GM19238 (cell line): ENCODE results near the gene AXL.
"Not testable (repeated sequence)": the region's sequence is repeated elsewhere in the genome, so short reads cannot be mapped to it uniquely, and the experiment has no call there.

ENCODE experiments used
- DNase-seq: peaks from one replicate; pipeline ENCODE4 v3.0.0; 2011; ENCODE audit warnings: low spot score; ENCODE audit not compliant: insufficient read length

Gene AXL

DNA sequence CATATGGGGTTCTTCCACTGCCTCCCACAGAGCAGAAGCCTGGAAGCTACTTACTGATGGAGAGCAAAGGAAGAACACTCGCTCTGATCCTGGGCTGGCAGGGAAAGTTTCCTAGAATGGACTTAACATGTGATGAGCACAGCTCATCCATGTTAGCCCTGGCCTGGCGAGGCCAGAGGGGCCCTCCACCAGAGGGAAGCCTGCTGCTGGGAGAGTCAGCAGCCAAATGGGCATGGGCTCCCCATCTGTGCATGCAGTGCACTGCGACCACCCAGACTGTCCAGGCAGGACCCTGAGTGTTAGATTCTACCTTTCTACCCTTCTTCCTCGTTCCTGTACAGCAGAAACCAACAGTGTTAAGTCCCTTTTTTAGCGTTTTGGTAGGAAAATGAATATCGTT lies 54.1 kb downstream of the AXL start:
- DNase-seq: no peak

DNA sequence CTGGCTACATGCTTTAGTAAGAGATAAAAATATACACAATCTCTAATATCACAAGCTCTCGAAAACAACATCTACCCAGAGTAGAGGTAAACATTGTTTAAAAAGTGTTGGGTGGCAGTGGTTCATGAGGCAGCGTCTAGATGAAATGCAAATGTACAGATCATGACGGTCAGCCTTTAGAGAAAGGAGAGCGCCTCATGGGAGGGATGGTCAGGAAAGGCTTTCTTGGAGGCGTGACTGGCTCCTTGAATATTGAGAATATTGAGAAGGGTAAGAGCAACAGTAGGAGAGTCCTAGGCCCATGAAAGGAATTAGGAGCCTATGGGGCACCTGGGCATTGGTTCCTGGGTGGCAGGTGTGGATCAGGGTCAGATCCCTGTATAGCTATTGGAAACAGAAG lies 55.8 kb downstream of the AXL start:
- DNase-seq: no peak

DNA sequence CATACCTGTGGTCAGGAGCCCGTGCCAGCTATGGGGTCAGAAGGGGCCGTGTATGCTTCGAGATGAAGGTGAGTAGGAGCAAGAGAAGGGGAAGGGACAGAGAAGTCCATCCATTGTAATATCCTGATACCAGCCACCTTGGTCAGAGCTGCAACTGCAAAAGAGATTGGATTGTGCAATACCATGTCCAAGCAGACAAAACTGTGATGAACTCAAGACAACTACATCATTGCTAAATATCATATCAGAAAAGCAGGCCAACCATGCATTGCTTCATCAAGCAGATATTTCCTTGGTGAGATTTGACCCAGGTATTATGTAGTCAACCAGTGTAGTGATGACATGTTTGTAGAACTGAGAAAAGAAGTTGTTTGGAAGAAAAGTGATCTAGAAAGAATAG lies 57.2 kb downstream of the AXL start:
- DNase-seq: no peak

DNA sequence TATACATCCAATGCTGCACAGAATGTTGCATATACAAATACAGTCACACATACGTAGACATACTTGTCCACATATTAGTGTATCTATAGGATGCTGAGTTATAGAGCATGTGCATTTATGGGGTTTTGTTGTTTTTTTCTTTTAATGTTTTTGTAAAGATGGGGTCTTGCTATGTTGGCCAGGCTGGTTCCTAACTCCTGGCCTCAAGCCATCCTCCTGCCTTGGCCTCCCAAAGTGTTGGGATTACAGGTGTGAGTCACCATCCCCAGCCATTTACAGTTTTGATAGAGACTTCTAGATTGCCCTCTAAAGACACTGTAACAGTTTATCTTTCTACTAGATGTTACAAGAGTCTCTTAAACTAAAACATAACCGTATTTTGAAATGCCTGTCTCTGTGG lies 59.5 kb downstream of the AXL start:
- no peak for DNase-seq

DNA sequence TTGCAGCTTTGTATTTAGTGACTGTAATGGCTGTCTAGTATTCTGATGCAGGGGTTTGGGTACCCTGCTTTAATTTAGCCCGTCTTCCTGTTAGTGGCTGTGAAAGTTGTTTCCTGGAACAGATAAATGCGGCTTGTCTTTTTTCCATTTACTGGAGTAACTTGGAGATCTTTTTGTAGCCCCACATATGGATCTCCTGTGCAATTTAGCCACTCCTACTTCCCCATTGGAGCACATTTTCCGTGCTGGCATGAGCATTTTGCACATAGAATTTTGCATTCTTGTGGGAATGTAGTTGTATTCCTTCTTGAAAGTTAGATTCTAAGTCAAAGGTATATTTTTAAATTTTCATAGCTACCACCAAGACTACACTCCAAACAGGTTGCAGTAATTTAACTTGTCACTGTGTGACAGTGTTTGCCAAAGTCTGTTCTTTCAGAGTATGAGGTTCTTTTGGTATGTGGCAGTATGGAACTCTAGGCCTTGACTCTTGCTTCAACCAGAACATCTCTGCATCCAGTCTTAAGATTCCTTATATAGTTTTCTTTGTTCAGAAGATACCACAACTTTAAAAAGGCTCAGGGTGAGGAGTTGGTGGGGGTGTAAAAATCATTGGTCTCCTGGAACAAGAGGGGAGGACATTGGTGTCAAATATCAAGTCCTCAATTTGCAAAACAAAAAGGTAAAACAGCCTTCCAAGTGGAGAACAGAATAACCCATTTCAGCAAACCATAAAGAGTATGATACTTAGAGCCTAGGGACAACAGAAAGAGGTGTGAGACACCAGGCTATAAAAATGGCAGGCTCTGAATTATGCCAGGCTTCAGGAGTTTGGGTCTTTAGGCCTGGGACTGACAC lies 69.9 kb downstream of the AXL start:
- no peak for DNase-seq

DNA sequence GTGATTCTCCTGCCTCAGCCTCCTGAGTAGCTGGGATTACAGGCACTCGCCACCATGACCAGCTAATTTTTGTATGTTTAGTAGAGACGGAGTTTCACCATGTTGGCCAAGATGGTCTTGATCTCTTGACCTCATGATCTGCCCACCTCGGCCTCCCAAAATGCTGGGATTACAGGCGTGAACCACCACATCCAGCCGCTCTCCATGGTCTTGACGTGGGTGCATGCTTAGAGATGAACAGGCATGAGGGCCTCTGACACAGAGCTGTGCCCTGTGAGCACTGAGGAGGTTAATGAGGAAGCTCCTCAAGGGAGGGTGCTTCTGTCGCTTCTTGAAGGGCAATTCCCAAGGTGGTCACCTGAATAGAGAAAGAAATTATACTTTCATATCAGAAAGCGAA lies 70.8 kb downstream of the AXL start:
- DNase-seq: not testable (repeated sequence)

DNA sequence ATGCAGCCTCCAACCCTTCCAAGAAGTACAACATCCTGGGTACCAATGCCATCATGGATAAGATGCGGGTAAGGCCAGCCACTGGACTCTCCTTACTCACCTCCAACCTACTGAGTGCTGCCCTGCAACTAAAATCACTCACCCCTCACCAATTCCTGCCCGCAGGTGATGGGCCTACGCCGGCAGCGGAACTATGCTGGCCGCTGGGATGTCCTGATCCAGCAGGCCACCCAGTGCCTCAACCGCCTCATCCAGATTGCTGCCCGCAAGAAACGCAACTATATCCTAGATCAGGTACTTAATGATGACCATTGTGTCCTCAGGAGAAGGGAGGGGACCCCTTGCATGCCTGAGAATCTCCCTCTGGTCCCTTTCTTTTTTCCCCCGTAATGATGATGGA lies 75.4 kb downstream of the AXL start:
- no peak for DNase-seq

DNA sequence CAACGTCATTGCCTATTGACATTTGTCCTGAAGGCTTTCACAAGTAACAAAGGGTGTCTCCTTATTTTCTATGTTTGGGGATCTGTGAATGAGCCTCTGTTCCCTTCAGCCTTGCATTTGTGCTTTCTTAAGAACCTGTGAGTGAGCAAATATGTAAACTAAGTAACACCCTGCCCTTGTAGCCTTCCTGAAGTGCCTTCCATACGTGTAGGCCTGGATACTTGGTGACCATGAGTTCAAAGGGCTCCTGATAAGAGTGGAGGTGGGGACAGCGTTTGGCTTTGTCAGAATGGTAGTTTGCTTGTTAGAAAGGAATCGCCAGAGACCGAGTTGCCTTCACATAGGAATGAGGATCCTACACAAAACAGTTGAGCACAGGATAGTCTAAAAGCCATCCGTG lies 76.5 kb downstream of the AXL start:
- DNase-seq: no peak

DNA sequence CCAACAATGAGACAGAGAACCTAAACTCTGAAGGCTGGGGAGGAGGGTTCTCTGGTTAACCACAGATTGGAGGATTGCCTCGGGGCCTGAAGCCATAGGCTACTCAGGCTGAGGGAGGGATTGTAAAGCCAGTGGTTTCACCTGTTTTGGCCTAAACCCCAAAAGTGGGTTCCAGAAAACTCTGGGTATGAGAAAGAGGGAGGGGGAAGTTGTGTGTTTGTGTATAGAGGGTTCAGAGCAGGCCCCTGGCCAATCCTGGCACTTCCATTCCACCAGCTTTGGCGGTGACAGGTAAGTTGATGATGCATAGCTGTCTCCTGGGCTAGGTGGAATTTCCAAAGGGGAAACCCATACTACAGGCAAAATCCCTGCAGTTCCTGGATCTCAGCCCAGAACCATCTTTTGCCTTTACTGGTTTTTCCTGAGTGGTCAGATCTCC lies 77.4 kb downstream of the AXL start:
- no peak for DNase-seq

DNA sequence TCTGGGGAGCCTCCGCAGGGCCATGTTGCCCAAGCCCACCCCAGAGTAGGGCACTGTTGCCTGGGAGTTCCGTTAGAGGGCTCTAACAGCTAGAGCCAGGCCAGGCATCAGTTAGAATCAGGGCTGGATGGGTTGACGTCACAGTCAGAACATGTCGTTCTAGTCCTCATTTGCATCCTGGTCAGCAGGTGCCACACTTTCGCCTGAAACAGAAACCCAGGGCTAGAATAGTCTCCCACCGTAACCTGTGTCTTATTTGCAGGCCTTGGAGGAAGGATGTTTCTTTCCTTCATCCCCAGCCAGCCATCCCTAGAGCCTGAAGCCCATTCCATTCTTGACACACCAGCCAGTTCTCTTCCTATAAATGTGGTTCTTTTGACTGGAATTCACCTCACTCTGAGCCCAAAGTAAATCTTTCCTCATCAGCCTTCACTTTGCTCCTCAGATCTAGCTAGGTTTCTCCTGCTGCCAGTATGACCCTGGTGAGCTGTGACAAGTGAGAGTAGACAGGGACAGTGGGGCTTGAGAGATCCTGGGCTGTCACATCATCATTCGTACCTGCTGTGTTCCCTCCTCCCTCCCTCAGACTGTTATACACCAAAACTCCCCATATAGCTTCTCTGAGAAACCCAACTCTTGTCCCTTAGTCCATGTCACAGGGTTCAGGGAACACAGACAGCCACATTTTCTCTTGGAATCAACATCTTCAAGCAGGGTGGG lies 78.8 kb downstream of the AXL start:
- peak; percentile 88 for DNase-seq

DNA sequence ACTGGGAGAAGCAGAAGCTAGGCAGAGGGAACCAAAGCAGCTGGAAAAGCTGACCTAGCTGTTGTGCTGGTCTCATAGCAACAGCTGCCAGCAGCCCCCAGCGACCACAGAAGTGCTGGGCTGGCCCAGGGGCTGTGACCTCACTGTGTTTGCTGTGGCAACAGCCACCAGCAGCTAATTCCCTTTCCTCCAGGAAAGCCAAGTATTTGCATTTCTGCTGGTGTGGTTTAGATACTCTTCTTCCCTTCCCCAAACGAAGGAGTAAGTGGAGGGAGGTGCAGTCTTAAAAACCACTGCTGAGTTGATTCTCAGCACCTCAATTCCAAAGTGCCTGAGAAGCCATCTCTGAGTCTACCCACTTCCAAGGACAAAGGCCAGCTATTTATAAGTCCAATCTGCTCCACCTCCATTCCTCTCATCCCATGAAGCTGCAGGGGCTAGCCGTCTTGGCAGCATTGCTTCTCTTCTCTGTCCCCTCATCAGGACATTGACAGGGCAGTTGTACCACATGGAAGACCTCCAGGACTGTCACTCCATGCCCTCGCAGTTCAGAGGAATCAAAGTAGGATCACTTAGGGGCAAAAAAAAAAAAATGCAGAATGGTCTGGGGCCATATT lies 79.4 kb downstream of the AXL start:
- DNase-seq: no peak

DNA sequence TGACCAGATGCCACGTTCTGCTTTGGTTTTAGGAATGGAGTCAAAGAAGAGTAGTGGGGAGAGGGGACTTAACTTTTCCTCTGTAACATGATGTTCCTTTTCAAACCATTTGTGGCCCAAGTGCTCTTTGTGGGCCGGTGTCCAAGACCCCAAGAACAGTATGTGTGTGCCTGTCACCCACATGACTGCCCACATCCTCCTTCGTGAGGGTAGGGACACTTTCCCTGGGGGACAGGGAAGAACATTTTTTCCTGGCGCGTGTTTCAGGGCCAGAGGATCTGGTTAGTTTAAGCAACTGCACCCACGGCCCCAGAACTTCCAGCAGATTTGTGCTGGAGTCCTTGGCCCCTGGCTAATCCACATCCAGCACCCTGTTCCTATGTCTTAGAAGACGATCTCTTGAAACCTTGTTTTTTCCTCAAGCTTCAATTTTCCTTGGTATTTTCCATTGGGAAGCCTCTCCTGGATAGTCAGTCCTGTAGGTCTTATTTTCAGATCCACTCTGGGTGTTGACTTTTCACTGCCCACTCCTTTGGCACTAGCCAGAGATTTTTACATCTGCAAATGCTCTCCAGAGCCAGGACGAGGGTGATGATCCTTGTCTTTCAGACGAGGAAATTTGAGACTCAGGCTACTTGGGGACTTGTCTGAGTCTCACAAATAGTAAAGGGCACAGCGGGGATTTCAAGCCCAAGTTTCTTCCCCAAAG lies 80.2 kb downstream of the AXL start:
- no peak for DNase-seq

DNA sequence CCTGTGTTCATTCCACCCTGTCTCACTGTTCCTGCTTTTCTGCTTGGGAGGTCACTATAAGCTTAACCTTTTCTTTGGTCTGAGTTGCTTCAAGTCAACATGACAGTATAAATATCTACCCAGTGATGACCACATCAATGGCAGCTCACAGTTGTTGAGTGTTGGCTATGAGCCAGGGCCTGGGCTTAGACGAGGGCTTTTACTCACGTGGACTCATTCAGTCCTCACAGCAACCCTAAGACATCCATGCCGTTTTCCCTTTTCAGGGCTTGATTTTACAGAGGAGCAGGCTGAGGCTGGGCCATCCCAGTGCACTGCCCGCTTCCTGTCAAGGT lies 80.7 kb downstream of the AXL start:
- no peak for DNase-seq

DNA sequence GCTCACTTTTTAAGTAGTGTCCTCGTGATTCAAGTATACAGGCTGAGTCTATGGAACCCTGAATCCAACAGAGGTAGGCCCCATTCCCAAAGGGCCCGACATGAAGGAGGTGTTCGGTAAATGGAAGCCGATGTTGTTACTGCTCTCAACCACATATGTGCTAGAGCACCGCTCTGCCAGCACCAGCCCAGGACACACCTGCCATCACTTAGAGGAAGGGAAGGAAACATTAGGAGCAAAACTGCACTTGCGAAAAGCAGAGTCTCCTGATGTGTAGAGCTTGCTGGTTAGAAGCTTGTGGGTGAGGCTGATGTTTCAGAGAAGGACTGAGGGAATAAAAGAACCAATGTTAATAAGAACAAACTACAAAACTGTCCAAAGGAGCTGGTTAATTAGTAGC lies 81.5 kb downstream of the AXL start:
- no peak for DNase-seq

DNA sequence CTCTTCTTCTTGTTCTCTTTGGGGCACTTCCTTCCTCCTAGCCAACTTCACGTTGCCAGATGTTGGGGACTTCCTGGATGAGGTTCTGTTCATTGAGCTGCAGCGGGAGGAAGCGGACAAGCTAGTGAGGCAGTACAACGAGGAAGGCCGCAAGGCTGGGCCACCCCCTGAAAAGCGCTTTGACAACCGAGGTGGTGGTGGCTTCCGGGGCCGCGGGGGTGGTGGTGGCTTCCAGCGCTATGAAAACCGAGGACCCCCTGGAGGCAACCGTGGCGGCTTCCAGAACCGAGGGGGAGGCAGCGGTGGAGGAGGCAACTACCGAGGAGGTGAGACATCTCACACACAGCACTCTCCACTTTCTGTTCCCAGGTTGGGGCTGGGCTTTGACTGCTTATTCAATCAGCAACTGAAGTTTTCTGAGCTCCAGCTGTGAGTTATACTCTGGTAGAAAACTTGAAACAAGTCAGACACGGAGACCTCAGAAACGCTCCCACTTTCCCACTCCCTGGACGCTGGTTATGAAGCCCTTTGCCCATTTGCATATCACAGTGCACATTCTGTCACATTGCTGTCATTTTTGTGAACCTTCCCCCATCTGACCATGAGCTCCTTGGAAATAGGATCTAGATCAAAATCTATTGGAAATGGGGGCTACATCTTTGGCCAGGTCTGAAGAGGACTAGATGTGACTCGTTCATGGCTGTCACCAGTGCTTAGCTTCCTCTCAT lies 83.8 kb downstream of the AXL start:
- peak; percentile 53 for DNase-seq

DNA sequence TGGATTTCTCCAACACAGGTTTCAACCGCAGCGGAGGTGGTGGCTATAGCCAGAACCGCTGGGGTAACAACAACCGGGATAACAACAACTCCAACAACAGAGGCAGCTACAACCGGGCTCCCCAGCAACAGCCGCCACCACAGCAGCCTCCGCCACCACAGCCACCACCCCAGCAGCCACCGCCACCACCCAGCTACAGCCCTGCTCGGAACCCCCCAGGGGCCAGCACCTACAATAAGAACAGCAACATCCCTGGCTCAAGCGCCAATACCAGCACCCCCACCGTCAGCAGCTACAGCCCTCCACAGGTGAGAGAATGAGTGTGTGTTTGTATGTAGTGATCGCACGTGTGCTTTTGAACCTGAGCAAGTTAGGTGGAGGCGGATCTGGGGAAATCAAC lies 84.9 kb downstream of the AXL start:
- DNase-seq: no peak

DNA sequence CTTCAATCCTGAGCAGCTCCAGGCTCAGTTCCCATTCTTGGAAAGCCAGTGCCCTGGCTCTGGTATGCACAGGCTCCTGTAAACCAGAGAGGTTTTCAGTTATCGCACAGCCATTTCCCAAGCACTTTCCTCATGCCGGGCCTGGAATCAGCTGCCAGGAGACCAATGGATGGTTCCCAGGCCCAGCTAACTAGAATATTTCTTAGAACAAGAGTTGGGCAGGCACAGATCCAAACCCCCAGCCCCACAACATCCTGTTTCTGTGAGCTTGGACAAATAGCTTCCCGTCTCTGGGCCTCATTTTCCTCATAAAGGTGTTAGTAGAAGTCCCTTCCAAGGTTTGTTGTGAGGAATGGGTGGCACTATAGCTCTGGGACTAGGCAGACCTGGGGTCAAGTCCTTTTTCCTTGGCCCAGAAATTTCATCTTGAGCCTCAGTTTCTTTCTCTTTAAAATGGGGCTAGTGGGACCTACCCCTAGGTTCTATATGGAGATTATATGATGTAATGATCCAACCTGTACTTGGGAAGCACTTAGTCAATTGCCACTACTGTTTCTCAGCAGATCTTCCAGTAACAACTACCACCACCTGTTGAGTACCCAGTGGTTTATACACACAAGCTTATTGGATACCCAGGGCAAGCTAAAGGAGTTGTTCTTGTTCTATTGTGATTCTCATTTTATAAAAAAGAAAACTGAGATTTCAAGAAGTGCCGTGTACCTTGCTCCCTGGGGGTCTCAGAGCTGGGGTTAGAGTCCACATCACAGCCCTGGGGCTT lies 85.9 kb downstream of the AXL start:
- DNase-seq: no peak

DNA sequence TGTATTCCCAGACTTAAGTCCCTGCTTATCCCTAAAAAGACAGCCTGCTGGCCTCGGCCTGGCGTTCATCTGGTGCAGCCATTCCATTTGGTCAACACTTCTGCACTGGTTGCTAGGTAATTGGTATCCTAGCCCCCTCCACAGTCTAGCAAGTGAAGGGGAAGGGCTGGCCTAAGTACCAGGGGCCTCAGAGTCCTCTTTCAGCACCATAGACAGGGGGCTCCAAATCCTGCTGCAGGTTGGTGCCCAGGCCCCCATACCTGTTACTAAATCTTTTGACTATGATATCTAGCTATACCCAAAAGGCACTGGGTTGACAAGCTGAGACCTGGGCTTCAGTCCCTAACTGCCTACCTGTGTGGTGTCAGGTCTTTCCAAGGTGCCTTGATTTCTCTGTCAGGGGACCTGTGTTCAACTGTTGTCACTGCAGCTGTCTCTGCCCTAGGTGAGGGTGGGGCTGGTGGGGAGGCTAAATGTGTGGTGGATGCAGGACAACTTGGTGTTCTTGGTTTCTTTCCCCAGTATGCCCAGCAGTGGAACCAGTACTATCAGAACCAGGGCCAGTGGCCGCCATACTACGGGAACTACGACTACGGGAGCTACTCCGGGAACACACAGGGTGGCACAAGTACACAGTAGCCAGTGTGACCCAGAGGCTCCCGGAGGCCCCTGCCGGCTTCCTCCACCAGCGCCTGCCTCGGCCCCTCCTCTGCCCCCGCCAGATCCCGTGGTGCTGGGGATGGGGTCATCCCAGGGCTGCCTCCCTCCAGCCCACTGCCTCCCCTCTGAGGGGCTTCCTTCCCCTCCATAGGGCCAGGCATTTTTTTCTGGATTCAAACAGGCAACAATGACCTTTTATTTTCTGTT lies 87.1 kb downstream of the AXL start:
- DNase-seq: no peak

DNA sequence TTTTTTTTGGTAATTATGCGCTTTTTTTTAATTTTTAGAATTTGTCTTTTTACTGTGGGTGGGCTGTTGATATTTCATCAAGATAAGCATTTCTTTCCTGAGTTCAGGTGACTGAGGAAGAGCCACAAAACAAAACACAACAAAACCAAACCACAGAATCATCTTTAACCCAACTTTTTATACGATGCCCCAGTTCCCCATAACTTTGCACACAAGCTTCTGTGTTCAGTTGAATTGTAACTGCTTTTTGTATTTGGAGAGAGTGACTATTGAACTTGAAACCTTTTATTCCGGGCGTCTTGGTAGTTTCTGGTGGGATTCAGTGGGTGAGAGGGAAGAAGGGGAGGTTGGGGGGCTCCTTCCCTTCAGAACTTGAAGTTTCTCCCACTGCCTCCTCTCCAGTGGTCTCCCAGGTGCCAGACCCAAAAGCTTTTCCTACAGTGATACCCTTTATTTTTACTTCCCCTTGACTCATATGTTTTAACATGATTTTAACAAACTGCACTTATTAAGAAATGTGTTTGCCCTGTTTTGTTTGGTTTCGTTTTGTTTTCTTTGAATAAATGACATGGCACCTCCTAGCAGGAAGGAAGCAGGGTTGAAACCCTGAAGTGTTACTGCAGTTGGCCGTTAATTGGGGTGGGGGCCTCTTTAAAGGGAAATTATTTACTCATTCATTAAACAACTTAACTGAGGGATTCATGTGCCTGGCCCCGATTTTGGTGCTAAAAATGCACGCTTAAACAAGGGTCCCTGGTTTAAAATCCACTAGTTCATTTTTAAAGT lies 88.3 kb downstream of the AXL start:
- DNase-seq: no peak
